AG09309 (cell line): ENCODE results near the gene LINGO3.

ENCODE experiments used
- DNase-seq: peaks from one replicate; pipeline ENCODE4 v3.0.0-alpha.2; 2010; ENCODE audit warnings: low read depth
- H3K4me3 ChIP-seq: 2 replicates; pipeline ENCODE4 v1.5.1; 2011; ENCODE audit warnings: mild to moderate bottlenecking, low read depth, low read length, moderate library complexity; ENCODE audit not compliant: control insufficient read depth
- CTCF ChIP-seq: IDR thresholded peaks from 2 replicates; pipeline ENCODE4 v1.5.1; 2011; ENCODE audit warnings: mild to moderate bottlenecking, low read depth, low read length, inconsistent platforms; ENCODE audit not compliant: insufficient read depth, control insufficient read depth; ENCODE audit errors: missing control alignments

The LINGO3 gene

GRCh38 chr19:2339644-2340310 lies 31.8 kb upstream of the LINGO3 start:
- no peak for DNase-seq
- no peak overlapping the region for H3K4me3 ChIP-seq
- no peak for TF ChIP-seq CTCF

GRCh38 chr19:2338751-2339643 lies 31.0 kb upstream of the LINGO3 start:
- no peak for TF ChIP-seq CTCF
- no peak overlapping the region for H3K4me3 ChIP-seq
- no peak for DNase-seq

DNA sequence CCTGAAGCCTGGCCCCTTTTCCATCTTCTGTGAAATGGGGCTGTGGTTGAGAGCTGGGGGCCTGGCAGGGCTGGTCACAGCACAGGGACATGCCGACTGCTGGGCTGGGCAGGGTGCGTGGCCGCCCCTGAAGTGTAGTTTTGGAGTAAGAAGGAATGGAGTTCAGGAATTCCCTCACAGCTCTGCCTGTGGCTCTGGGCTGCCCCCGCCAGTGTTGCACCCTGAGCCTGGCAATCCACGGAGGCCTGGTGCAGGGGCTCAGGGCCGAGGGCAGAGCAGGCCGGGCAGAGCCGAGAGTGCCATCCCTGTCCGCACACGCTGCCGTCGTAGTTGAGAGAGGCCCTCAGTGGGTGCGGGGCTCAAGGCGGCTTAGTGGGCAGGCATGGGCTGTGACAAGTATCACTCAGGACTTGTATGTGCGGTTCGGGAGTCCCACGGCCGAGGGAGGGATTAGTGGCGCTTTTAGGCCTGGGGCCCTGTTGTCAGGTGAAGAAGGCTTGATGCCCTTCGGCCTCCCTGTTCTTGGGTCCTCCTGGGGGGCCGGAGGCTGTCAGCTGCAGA lies 30.2 kb upstream of the LINGO3 start:
- TF ChIP-seq CTCF, result no peak
- DNase-seq, result no peak
- H3K4me3 ChIP-seq, result no peak overlapping the region

- TF ChIP-seq CTCF, result no peak
- no peak overlapping the region for H3K4me3 ChIP-seq
- no peak for DNase-seq
Observed at GRCh38 chr19:2337329-2337707, 29.4 kb upstream of the LINGO3 start.

DNA sequence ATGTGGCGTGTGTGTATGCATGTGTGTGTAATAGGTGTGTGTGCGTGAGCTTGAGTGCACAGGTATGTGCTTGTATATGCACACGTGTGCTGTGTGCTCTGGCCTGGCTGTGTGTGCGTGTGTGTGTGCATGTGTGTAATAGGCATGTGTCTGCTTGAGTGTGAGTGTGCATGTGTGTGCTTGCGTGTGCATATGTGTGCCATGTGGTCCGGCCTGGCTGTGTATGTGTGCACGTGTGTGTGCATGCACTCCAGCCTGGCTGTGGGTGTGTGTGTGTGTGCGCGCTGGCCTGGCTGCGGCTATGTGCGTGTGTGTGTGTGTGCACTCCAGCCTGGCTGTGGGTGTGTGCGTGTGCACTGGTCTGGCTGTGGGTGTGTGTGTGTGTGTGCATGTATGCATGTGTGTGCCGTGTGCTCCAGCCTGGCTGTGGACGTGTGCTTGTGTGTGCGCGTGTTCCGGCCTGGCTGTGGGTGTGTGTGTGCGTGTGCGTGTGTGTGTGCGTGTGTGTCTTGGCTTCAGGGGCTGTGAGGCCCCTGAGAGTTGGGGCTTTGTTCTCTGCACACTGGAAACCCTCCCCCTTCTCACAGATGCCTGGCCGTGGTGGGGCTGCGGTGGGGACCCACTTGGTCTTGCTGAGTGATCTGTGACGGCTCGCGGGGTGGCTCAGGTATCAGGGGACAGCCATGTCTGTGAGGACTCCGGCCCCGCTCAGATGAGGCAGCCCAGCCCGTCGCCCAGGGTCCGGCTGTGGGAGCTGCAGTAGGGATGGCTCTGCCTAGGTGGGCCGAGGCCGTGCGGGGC lies 28.8 kb upstream of the LINGO3 start:
- no peak for TF ChIP-seq CTCF
- no peak for DNase-seq
- no peak overlapping the region for H3K4me3 ChIP-seq

GRCh38 chr19:2335848-2336247 lies 27.9 kb upstream of the LINGO3 start:
- no peak overlapping the region for H3K4me3 ChIP-seq
- TF ChIP-seq CTCF, result no peak
- no peak for DNase-seq
